Trophoblast cell (in vitro differentiated cells and primary cell): ENCODE measurements around the gene GSTT2.
"Not testable (repeated sequence)": the region's sequence is repeated elsewhere in the genome, so short reads cannot be mapped to it uniquely, and the experiment has no call there.

Experiments
- DNase-seq, 2 donors: peaks; one replicate each; pipeline ENCODE4 v3.0.0-alpha.2; 2016
- H2AFZ ChIP-seq: 2 replicates; pipeline ENCODE4 v1.6.1; 2013; ENCODE audit warnings: low read length, moderate library complexity, mild to moderate bottlenecking; ENCODE audit not compliant: insufficient read depth, poor library complexity
- H2AK5ac ChIP-seq: 2 replicates; pipeline ENCODE4 v1.6.1; 2013; ENCODE audit warnings: mild to moderate bottlenecking, low read length
- H2BK120ac ChIP-seq: 2 replicates; pipeline ENCODE4 v1.6.1; 2013; ENCODE audit warnings: low read length, mild to moderate bottlenecking, moderate library complexity; ENCODE audit not compliant: insufficient read depth, poor library complexity
- H2BK12ac ChIP-seq: 2 replicates; pipeline ENCODE4 v1.6.1; 2013; ENCODE audit warnings: mild to moderate bottlenecking, low read length, moderate library complexity
- H2BK5ac ChIP-seq: 2 replicates; pipeline ENCODE4 v1.6.1; 2013; ENCODE audit warnings: low read length, low read depth, moderate library complexity, mild to moderate bottlenecking; ENCODE audit not compliant: poor library complexity
- H3K14ac ChIP-seq: 2 replicates; pipeline ENCODE4 v1.6.1; 2013; ENCODE audit warnings: mild to moderate bottlenecking, low read length
- H3K18ac ChIP-seq: 2 replicates; pipeline ENCODE4 v1.6.1; 2013; ENCODE audit warnings: mild to moderate bottlenecking, low read length
- H3K23ac ChIP-seq: 2 replicates; pipeline ENCODE4 v1.6.1; 2013; ENCODE audit warnings: low read length
- H3K27ac ChIP-seq: 2 replicates; pipeline ENCODE4 v1.5.1; 2013; ENCODE audit warnings: low read depth, mild to moderate bottlenecking, inconsistent platforms, low read length, moderate library complexity
- H3K27me3 ChIP-seq: 2 replicates; pipeline ENCODE4 v1.6.1; 2013; ENCODE audit warnings: inconsistent platforms, mild to moderate bottlenecking, low read length, moderate library complexity; ENCODE audit not compliant: insufficient read depth
- H3K36me3 ChIP-seq, 2 experiments: 1 replicate in 1 of 2; 2 replicates in 1 of 2; pipeline ENCODE4 v1.6.1; 2013; ENCODE audit warnings: low read length in 2 of 2, mild to moderate bottlenecking in 2 of 2, moderate library complexity in 1 of 2; ENCODE audit not compliant: insufficient read depth in 2 of 2, control insufficient read depth in 1 of 2
- H3K4ac ChIP-seq: 2 replicates; pipeline ENCODE4 v1.6.1; 2013; ENCODE audit warnings: low read depth, mild to moderate bottlenecking, low read length, moderate library complexity
- H3K4me1 ChIP-seq, 2 experiments: 1 replicate in 1 of 2; 2 replicates in 1 of 2; pipeline ENCODE4 v1.6.1; 2013; ENCODE audit warnings: low read length in 2 of 2, mild to moderate bottlenecking in 2 of 2, moderate library complexity in 1 of 2; ENCODE audit not compliant: insufficient read depth in 2 of 2, control insufficient read depth in 1 of 2
- H3K4me2 ChIP-seq: 2 replicates; pipeline ENCODE4 v1.6.1; 2013; ENCODE audit warnings: inconsistent platforms, mild to moderate bottlenecking, low read length, moderate library complexity
- H3K4me3 ChIP-seq: 2 replicates; pipeline ENCODE4 v1.5.1; 2013; ENCODE audit warnings: mild to moderate bottlenecking, low read depth, low read length, inconsistent platforms
- H3K79me1 ChIP-seq: one replicate; pipeline ENCODE4 v1.6.1; 2013; ENCODE audit warnings: low read length
- H3K79me2 ChIP-seq: 2 replicates; pipeline ENCODE4 v1.6.1; 2013; ENCODE audit warnings: low read length, mild to moderate bottlenecking; ENCODE audit not compliant: control insufficient read depth, insufficient read depth, poor library complexity
- H3K9ac ChIP-seq: 2 replicates; pipeline ENCODE4 v1.6.1; 2013; ENCODE audit warnings: mild to moderate bottlenecking, low read length
- H3K9me3 ChIP-seq: 2 replicates; pipeline ENCODE4 v1.6.1; 2013; ENCODE audit warnings: low read depth, mild to moderate bottlenecking, control low read depth, inconsistent platforms, low read length; ENCODE audit not compliant: insufficient read depth
- H4K12ac ChIP-seq: 2 replicates; pipeline ENCODE4 v1.6.1; 2013; ENCODE audit warnings: low read depth, mild to moderate bottlenecking, low read length, moderate library complexity
- H4K8ac ChIP-seq: 2 replicates; pipeline ENCODE4 v1.6.1; 2013; ENCODE audit warnings: low read depth, mild to moderate bottlenecking, low read length, moderate library complexity
- H4K91ac ChIP-seq: one replicate; pipeline ENCODE4 v1.6.1; 2013; ENCODE audit warnings: low read depth, mild to moderate bottlenecking, low read length, moderate library complexity
- WGBS: extraction: QIAGEN DNeasy Blood & Tissue Kit; methylation state at CpG from one replicate; pipeline ENCODE4 v1.1.7; 2013; ENCODE audit warnings: missing lambda C conversion rate; ENCODE audit not compliant: insufficient read length, insufficient coverage; ENCODE audit errors: extremely low coverage; 5-methylcytosine and 5-hydroxymethylcytosine counted together

The GSTT2 gene

GRCh38 chr22:23953485-23953884 is 26.4 kb upstream of the GSTT2 start:
- WGBS, result no CpG with 5 or more reads among the region's 4 CpGs
- H3K4me2 ChIP-seq, H2BK120ac ChIP-seq, H3K4ac ChIP-seq, H3K27ac ChIP-seq, H4K8ac ChIP-seq, H4K91ac ChIP-seq, H3K79me2 ChIP-seq, H3K27me3 ChIP-seq, H2AK5ac ChIP-seq, H3K14ac ChIP-seq, DNase-seq, H2AFZ ChIP-seq, H2BK5ac ChIP-seq, H3K79me1 ChIP-seq, H3K23ac ChIP-seq, H3K9me3 ChIP-seq, H3K18ac ChIP-seq, H3K9ac ChIP-seq, H4K12ac ChIP-seq, H3K4me1 ChIP-seq, H3K36me3 ChIP-seq, H3K4me3 ChIP-seq, H2BK12ac ChIP-seq: not testable (repeated sequence)

GRCh38 chr22:23954193-23954990 is 25.5 kb upstream of the GSTT2 start:
- not testable (repeated sequence) for H4K8ac ChIP-seq, H3K4me3 ChIP-seq, H3K79me1 ChIP-seq, H2AK5ac ChIP-seq, H3K9ac ChIP-seq, H3K4me1 ChIP-seq, H3K79me2 ChIP-seq, H3K18ac ChIP-seq, H4K12ac ChIP-seq, H4K91ac ChIP-seq, DNase-seq, H3K23ac ChIP-seq, H3K14ac ChIP-seq, H3K36me3 ChIP-seq, H3K27ac ChIP-seq, H3K4ac ChIP-seq, H3K4me2 ChIP-seq, H2BK12ac ChIP-seq, H2BK5ac ChIP-seq, H2AFZ ChIP-seq, H3K27me3 ChIP-seq, H3K9me3 ChIP-seq, H2BK120ac ChIP-seq
- WGBS, result 100% methylated on average over 1 of the region's 8 CpGs

GRCh38 chr22:23954991-23955305 is 25.0 kb upstream of the GSTT2 start:
- WGBS, result no CpG with 5 or more reads among the region's 6 CpGs
- not testable (repeated sequence) for H3K23ac ChIP-seq, H2BK12ac ChIP-seq

GRCh38 chr22:23955886-23956285 is 24.0 kb upstream of the GSTT2 start:
- H3K4ac ChIP-seq, H2AFZ ChIP-seq, H3K4me1 ChIP-seq, H3K18ac ChIP-seq, H3K23ac ChIP-seq, H2BK5ac ChIP-seq, H3K14ac ChIP-seq, H4K91ac ChIP-seq, H3K27me3 ChIP-seq, H3K79me2 ChIP-seq, H3K4me2 ChIP-seq, H3K9me3 ChIP-seq, H3K9ac ChIP-seq, H3K27ac ChIP-seq, H2BK120ac ChIP-seq, H4K8ac ChIP-seq, H3K4me3 ChIP-seq, DNase-seq, H3K36me3 ChIP-seq, H2AK5ac ChIP-seq, H3K79me1 ChIP-seq, H4K12ac ChIP-seq, H2BK12ac ChIP-seq: not testable (repeated sequence)
- no CpG with 5 or more reads among the region's 8 CpGs for WGBS

More at GRCh38 chr22:23954991-23955305, 25.0 kb upstream of the GSTT2 start:
- H3K4me2 ChIP-seq, H3K4me1 ChIP-seq, H3K79me2 ChIP-seq, H2AFZ ChIP-seq, H3K14ac ChIP-seq, H3K9ac ChIP-seq, H3K36me3 ChIP-seq, H2AK5ac ChIP-seq, H3K4ac ChIP-seq, H3K9me3 ChIP-seq, H4K91ac ChIP-seq, DNase-seq, H4K8ac ChIP-seq, H3K4me3 ChIP-seq, H2BK5ac ChIP-seq, H3K27me3 ChIP-seq, H3K27ac ChIP-seq, H4K12ac ChIP-seq, H3K18ac ChIP-seq, H2BK120ac ChIP-seq, H3K79me1 ChIP-seq: not testable (repeated sequence)
